Stimulated activated CD4-positive, alpha-beta T cell treated with anti-CD3 and anti-CD28 coated beads, Interleukin-2, amount 100 ng/mL, for 24 hours (primary cell): ENCODE results near the gene COBL.

Experiments used
- DNase-seq, 2 donors: peaks; one replicate each; pipeline ENCODE4 v3.0.0-alpha.2; 2020

Gene COBL

GRCh38 chr7:51103718-51104117, 212.9 kb downstream of the COBL start:
- DNase-seq: no peak

GRCh38 chr7:51102828-51103227, 213.8 kb downstream of the COBL start:
- no peak for DNase-seq

- DNase-seq: no peak
Observed at GRCh38 chr7:51101111-51101757, 215.4 kb downstream of the COBL start.

GRCh38 chr7:51090411-51090810, 226.2 kb downstream of the COBL start:
- no peak for DNase-seq

GRCh38 chr7:51085034-51085692, 231.4 kb downstream of the COBL start:
- DNase-seq: no peak

GRCh38 chr7:51084121-51084520, 232.5 kb downstream of the COBL start:
- DNase-seq: no peak

GRCh38 chr7:51082940-51083533, 233.6 kb downstream of the COBL start:
- no peak for DNase-seq

- DNase-seq: no peak
Observed at GRCh38 chr7:51082096-51082840, 234.3 kb downstream of the COBL start.

GRCh38 chr7:51081270-51081890, 235.2 kb downstream of the COBL start:
- DNase-seq: no peak

GRCh38 chr7:51080622-51081269, 235.9 kb downstream of the COBL start:
- no peak for DNase-seq

- DNase-seq: no peak
Observed at GRCh38 chr7:51080216-51080615, 236.4 kb downstream of the COBL start.

GRCh38 chr7:51079494-51079893, 237.1 kb downstream of the COBL start:
- no peak for DNase-seq

GRCh38 chr7:51078653-51079052, 238.0 kb downstream of the COBL start:
- DNase-seq: no peak

- DNase-seq: no peak
Observed at GRCh38 chr7:51077987-51078370, 238.6 kb downstream of the COBL start.

GRCh38 chr7:51077316-51077986, 239.2 kb downstream of the COBL start:
- no peak for DNase-seq

GRCh38 chr7:51075681-51076580, 240.7 kb downstream of the COBL start:
- no peak for DNase-seq

- DNase-seq: no peak
Observed at GRCh38 chr7:51073171-51073570, 243.4 kb downstream of the COBL start.

GRCh38 chr7:51072281-51072680, 244.3 kb downstream of the COBL start:
- no peak for DNase-seq

- no peak for DNase-seq
Observed at GRCh38 chr7:51071427-51071826, 245.2 kb downstream of the COBL start.

- no peak for DNase-seq
Observed at GRCh38 chr7:51070151-51070550, 246.5 kb downstream of the COBL start.
